Breast epithelium (tissue), 4 donors: ENCODE results near the gene POFUT2. TPM values are rescaled to one million over a fixed set of nuclear protein-coding genes. Genes with fewer than 3 reads are reported as not detected.

ENCODE experiments used
- DNase-seq, 2 donors: peaks; one replicate each; pipeline ENCODE4 v3.0.0-alpha.2; 2019; ENCODE audit warnings: low spot score in 2 of 2
- H3K27ac ChIP-seq, 2 donors: fragments of 200-600 bp; sonication (generic) in 1 of 2; one replicate each; pipeline ENCODE4 v1.5.1; 2016 to 2019; ENCODE audit warnings: mild to moderate bottlenecking in 1 of 2
- H3K27me3 ChIP-seq, 2 donors: fragments of 200-600 bp; sonication (generic) in 1 of 2; one replicate each; pipeline versions ENCODE4 v1.5.1 to v1.6.0; 2017 to 2019; ENCODE audit warnings: control low read depth in 1 of 2, mild to moderate bottlenecking in 1 of 2
- H3K36me3 ChIP-seq: fragments of 200-600 bp; one replicate; pipeline ENCODE4 v1.5.1; 2019
- H3K4me1 ChIP-seq, 2 donors: fragments of 200-600 bp; sonication (generic); one replicate each; pipeline ENCODE4 v1.5.1; 2016 to 2019; ENCODE audit warnings: control low read depth in 1 of 2
- H3K4me3 ChIP-seq, 3 donors: fragments of 200-600 bp; sonication (generic); 1 replicate in 2 of 3; 2 replicates in 1 of 3; pipeline ENCODE4 v1.5.1; 2016 to 2019; ENCODE audit warnings: mild to moderate bottlenecking in 3 of 3, moderate library complexity in 2 of 3
- H3K9me3 ChIP-seq, 2 donors: fragments of 200-600 bp; sonication (generic) in 1 of 2; one replicate each; pipeline ENCODE4 v1.5.1; 2016 to 2019; ENCODE audit warnings: control low read depth in 1 of 2
- CTCF ChIP-seq, 3 donors: fragments of 450-650 bp; IDR thresholded peaks; one replicate each; pipeline ENCODE4 v1.5.1; 2016 to 2017; ENCODE audit warnings: antibody characterized with exemption in 3 of 3, mild to moderate bottlenecking in 3 of 3, moderate library complexity in 3 of 3
- POLR2A ChIP-seq: fragments of 450-650 bp; IDR thresholded peaks from one replicate; pipeline ENCODE4 v1.6.1; 2016; ENCODE audit warnings: antibody characterized with exemption, mild to moderate bottlenecking, moderate library complexity
- POLR2AphosphoS5 ChIP-seq, 3 donors: sonication (generic); formaldehyde crosslinking; IDR thresholded peaks; one replicate each; pipeline ENCODE4 v1.6.1; 2017; ENCODE audit warnings: antibody characterized with exemption in 3 of 3
- intact Hi-C: fragments of 100-400 bp; cut with DNase I; formaldehyde crosslinking; loops from one replicate; pipeline ENCODE4 v1.15.1; 2023; ENCODE audit warnings: low total_unique reads
- total RNA-seq, 3 donors: library from RNA; depleted of rRNA; stranded (reverse); fragments of >200 nt; gene quantifications; one replicate each; pipeline ENCODE4 v1.1.0, GENCODE V29; 2016

POFUT2 gene
- total RNA-seq, 3 donors from 2014 or later: 20.0 to 22.9 (median 22.1) TPM

DNA sequence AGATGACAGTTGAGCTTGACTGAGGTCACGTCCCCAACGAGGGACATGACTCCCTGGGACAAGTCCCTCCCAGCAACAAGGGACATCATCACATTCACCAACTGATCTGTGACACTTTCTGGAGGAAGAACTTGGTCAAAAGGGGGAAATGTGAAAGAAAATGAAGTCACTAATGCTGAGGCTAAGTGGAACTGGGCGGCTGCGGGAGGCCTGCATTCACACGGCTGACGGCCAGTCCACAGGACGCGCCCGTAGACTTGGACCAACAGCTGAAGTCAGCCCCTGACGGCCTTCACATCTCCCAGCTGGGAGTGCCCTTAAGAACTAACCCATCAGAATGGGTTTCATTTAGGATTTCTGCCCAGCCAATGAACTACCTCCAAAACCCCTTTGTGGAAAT lies 26.6 kb downstream of the POFUT2 start:
- DNase-seq: peak in 1 of 2 donors; percentile 19
- Histone ChIP-seq H3K4me3 (no peak overlapping the region), H3K27me3 (peaks cover 3 to 4% of the 10 kb centered on the region in 2 donors), H3K27ac (no peak overlapping the region), H3K36me3 (peaks cover 12% of the 10 kb centered on the region), H3K4me1 (no peaks in the 10 kb centered on the region), H3K9me3 (no peaks in the 10 kb centered on the region)
- TF ChIP-seq POLR2A (no peak), POLR2AphosphoS5 (IDR thresholded peaks at IDR 0.05) (no peak), CTCF (IDR thresholded peaks at IDR 0.05) (no peak)
- intact Hi-C loops: no loop called here

DNA sequence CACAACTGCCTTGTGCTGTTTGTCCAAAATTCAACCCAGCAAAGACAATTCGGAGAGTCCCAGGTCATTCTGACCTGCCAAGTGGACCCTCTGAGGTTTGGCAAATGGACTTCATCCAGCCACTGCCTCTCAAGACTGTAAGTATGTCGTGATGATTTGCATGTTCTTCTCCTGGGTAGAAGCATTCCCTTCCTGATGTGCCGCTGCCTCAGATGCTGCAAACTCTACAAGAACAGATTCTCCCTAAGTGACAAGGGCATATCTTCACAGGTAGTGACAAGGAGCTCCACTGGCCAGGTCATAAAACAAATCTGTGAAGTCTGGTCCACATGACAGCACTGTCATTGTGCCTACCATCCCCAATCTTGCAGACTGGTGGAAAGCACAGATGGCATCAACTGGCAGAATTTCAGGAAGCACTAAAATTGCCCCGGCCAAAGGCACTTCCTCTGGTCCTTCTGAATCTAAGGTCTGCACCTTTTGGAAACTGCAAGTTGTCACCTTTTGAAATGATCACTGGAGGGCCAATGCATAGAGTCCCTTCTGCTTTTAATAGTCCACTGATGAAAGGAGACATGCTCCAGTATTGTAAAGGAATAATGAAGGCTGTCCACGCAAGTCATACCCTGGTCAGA lies 27.4 kb downstream of the POFUT2 start:
- TF ChIP-seq POLR2AphosphoS5 (IDR thresholded peaks at IDR 0.05): no peak
- no peak for TF ChIP-seq CTCF (IDR thresholded peaks at IDR 0.05)
- no peak for TF ChIP-seq POLR2A
- H3K27ac ChIP-seq: no peak overlapping the region
- DNase-seq: peak in 1 of 2 donors; percentile 15
- H3K36me3 ChIP-seq: peaks cover 8% of the 10 kb centered on the region
- intact Hi-C loops: no loop called here
- peaks cover 3 to 8% of the 10 kb centered on the region in 2 donors for H3K27me3 ChIP-seq
- H3K4me1 ChIP-seq: no peaks in the 10 kb centered on the region
- no peak overlapping the region for H3K4me3 ChIP-seq
- H3K9me3 ChIP-seq: no peaks in the 10 kb centered on the region

DNA sequence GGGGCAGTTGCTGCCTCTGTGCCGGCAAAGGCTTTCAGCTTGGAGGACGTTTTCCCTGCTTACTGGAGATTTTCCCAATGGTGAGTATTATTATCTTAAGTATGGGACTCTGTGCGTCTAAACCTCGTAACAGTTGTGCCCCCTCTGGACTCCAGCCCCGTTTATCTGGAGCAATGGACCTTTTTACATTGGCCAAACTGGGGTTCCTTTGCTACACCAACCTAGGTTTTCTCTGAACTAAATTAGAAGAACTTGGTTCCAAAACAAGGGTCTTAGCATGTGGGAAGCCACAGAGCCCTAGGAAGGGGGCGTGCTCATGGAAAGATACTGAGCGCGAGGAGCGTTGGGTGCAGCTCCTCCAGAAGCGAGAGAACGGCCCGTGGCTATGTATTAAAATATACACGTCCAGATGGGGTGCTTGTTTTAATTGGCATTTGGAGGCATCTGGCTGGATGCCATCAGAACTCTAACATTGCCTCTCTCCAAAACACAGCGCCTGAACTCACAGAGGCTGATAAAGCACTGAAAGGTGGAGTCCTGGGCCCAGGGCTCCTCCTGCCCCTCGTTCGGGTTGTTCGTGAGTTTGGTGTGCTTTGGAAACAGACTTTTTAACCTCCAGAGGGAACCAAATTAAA lies 28.4 kb downstream of the POFUT2 start:
- no peak for TF ChIP-seq CTCF (IDR thresholded peaks at IDR 0.05)
- DNase-seq: peak; percentile 9 to 11
- Histone ChIP-seq H3K36me3 (no peaks in the 10 kb centered on the region), H3K27me3 (peaks cover 3 to 8% of the 10 kb centered on the region in 2 donors), H3K9me3 (no peaks in the 10 kb centered on the region), H3K4me1 (no peaks in the 10 kb centered on the region), H3K27ac (no peak overlapping the region), H3K4me3 (no peak overlapping the region)
- intact Hi-C loops: no loop called here

- intact Hi-C loops: no loop called here
- Histone ChIP-seq H3K27ac (no peak overlapping the region), H3K36me3 (no peaks in the 10 kb centered on the region), H3K9me3 (no peaks in the 10 kb centered on the region), H3K27me3 (peaks cover 3 to 8% of the 10 kb centered on the region in 2 donors), H3K4me3 (no peak overlapping the region), H3K4me1 (no peaks in the 10 kb centered on the region)
- peak; percentile 11 to 38 for DNase-seq
- TF ChIP-seq POLR2AphosphoS5 (IDR thresholded peaks at IDR 0.05): no peak
- TF ChIP-seq CTCF (IDR thresholded peaks at IDR 0.05): no peak
- TF ChIP-seq POLR2A: no peak
These were observed 29.2 kb downstream of the POFUT2 start for GRCh38 chr21:45258466-45258865.

DNA sequence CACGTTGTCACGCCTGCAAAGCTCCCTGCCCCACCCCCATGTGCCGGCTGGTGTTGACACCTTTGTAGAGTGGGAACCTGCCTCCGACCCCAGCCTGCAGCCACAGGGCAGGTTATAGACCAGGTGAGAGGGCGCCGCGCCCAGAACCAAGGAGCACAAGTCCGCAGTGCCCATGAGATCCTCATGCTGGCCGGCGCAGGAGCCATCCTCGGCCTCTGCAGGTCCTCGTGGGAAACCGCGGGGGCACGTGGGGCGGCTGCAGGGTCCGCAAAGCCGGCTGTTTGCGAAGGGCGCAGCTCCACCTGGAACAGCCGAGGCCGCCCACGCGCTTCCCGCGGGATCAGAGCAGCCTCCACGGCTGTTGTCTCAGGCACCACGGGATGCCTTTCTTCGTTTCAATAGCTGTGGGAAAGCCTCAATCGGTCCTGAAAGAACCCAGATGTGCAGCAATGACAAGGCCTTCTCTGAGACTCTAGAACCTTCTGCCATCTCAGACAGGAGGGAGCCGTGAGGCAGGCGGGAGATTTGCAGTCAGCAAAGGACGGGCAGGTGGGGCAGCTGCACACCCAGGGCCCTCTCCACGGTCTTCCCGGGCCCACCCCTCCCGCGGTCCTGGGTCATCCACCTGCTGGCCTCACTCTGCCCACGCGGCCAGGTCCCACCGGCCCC lies 29.9 kb downstream of the POFUT2 start:
- H3K4me3 ChIP-seq: no peak overlapping the region
- no peak overlapping the region for H3K27ac ChIP-seq
- intact Hi-C loops: no loop called here
- H3K27me3 ChIP-seq: peaks cover 3 to 8% of the 10 kb centered on the region in 2 donors
- H3K36me3 ChIP-seq: no peaks in the 10 kb centered on the region
- no peaks in the 10 kb centered on the region for H3K4me1 ChIP-seq
- H3K9me3 ChIP-seq: no peaks in the 10 kb centered on the region
- no peak for TF ChIP-seq POLR2AphosphoS5 (IDR thresholded peaks at IDR 0.05)
- no peak for TF ChIP-seq CTCF (IDR thresholded peaks at IDR 0.05)
- TF ChIP-seq POLR2A: no peak
- DNase-seq: peak in 1 of 2 donors; percentile 15
